A549 (cell line): Measurements from ENCODE around the gene CMPK1. TPM values are rescaled to one million over a fixed set of nuclear protein-coding genes. Genes with fewer than 3 reads are reported as not detected.

ENCODE experiments used
- ATAC-seq, 2 experiments: fragments of 200-7000 bp in 1 of 2; fragments of >200 bp in 1 of 2; cut with Nextera tagmentation in 1 of 2; cut with Tn5 transposase in 1 of 2; 3 replicates each; pipeline versions ENCODE4 v1.8.0 to v1.9.1; 2018 to 2020; ENCODE audit warnings: mild to moderate bottlenecking in 1 of 2, moderate library complexity in 1 of 2
- CTCF ChIA-PET: fragments of 300-600 bp; sonication (Branson Sonifier 250); formaldehyde crosslinking; extraction: SDS; loops from one replicate; lab custom pipeline; 2021; ENCODE audit warnings: antibody characterized with exemption, inconsistent platforms; lab: Yijun Ruan, JAX
- POLR2A ChIA-PET: fragments of 350-600 bp; formaldehyde crosslinking; extraction: SDS; loops from one replicate; lab custom pipeline; 2021; ENCODE audit warnings: antibody characterized with exemption, inconsistent platforms; lab: Yijun Ruan, JAX
- DNase-seq, 2 experiments: peaks; one replicate each; pipeline versions ENCODE4 v3.0.0 to v3.0.0-alpha.2; 2011 to 2016; ENCODE audit warnings: low read depth in 1 of 2, low spot score in 1 of 2
- FAIRE-seq: peaks from 2 replicates; lab custom pipeline; 2011; peaks lifted over from hg19 to GRCh38; lab: Jason Lieb, UNC
- H3K27ac ChIP-seq, 2 experiments: fragments of >200 bp; sonication (Bioruptor Twin); formaldehyde crosslinking; 3 replicates each; pipeline ENCODE4 v1.5.1; 2016 to 2017
- H3K4me1 ChIP-seq: fragments of >200 bp; sonication (Bioruptor Twin); formaldehyde crosslinking; 3 replicates; pipeline ENCODE4 v1.6.1; 2016
- H3K4me2 ChIP-seq: fragments of >200 bp; sonication (Bioruptor Twin); formaldehyde crosslinking; 3 replicates; pipeline ENCODE4 v1.6.1; 2016
- H3K4me3 ChIP-seq: fragments of >200 bp; sonication (Bioruptor Twin); formaldehyde crosslinking; 3 replicates; pipeline ENCODE4 v1.5.1; 2016
- H3K9me3 ChIP-seq: fragments of >200 bp; sonication (Bioruptor Twin); formaldehyde crosslinking; 3 replicates; pipeline ENCODE4 v1.6.1; 2016
- ATOH8 ChIP-seq: fragments of 250-450 bp; sonication (Bioruptor Pico); IDR thresholded peaks from 2 replicates; pipeline ENCODE4 v1.5.0; 2020; ENCODE audit warnings: low read depth, mild to moderate bottlenecking, moderate library complexity
- BCL3 ChIP-seq: fragments of >200 bp; sonication (Bioruptor Twin); formaldehyde crosslinking; IDR thresholded peaks from 3 replicates; pipeline ENCODE4 v1.6.1; 2016
- CBX8 ChIP-seq: fragments of 200-600 bp; sonication (generic); IDR thresholded peaks from 2 replicates; pipeline ENCODE4 v1.6.1; 2016
- CTCF ChIP-seq: fragments of >200 bp; sonication (Bioruptor Twin); formaldehyde crosslinking; IDR thresholded peaks from 3 replicates; pipeline ENCODE4 v1.5.1; 2016
- EHMT2 ChIP-seq: fragments of 200-600 bp; sonication (generic); IDR thresholded peaks from 2 replicates; pipeline ENCODE4 v1.6.1; 2016; ENCODE audit warnings: antibody characterized with exemption, low read depth, mild to moderate bottlenecking, moderate library complexity
- EP300 ChIP-seq, 2 experiments: fragments of >200 bp; sonication (Bioruptor Twin); formaldehyde crosslinking; IDR thresholded peaks; 2 replicates in 1 of 2; 3 replicates in 1 of 2; pipeline ENCODE4 v1.6.1; 2016 to 2017
- FOXS1 ChIP-seq: fragments of 250-450 bp; sonication (Bioruptor Pico); IDR thresholded peaks from 2 replicates; pipeline ENCODE4 v1.5.0; 2020; ENCODE audit warnings: mild to moderate bottlenecking, moderate library complexity
- GATA3 ChIP-seq: IDR thresholded peaks from 2 replicates; pipeline ENCODE4 v1.6.1; 2012; ENCODE audit warnings: borderline replicate concordance
- HMGXB4 ChIP-seq: fragments of 250-450 bp; sonication (Bioruptor Pico); IDR thresholded peaks from 2 replicates; pipeline ENCODE4 v1.5.0; 2021; ENCODE audit warnings: mild to moderate bottlenecking, moderate library complexity, borderline replicate concordance
- HOXA7 ChIP-seq: fragments of 250-450 bp; sonication (Bioruptor Pico); IDR thresholded peaks from 2 replicates; pipeline ENCODE4 v1.5.0; 2020; ENCODE audit warnings: mild to moderate bottlenecking, moderate library complexity
- HOXB5 ChIP-seq: fragments of 250-450 bp; sonication (Bioruptor Pico); IDR thresholded peaks from 2 replicates; pipeline ENCODE4 v1.5.0; 2020; ENCODE audit warnings: mild to moderate bottlenecking, moderate library complexity
- JUNB ChIP-seq: fragments of >200 bp; sonication (Bioruptor Twin); formaldehyde crosslinking; IDR thresholded peaks from 2 replicates; pipeline ENCODE4 v1.6.1; 2016
- KDM1A ChIP-seq: fragments of 200-600 bp; sonication (generic); IDR thresholded peaks from 2 replicates; pipeline ENCODE4 v1.6.1; 2016; ENCODE audit warnings: low read depth, mild to moderate bottlenecking
- KDM5A ChIP-seq: fragments of 200-600 bp; sonication (generic); IDR thresholded peaks from 2 replicates; pipeline ENCODE4 v1.6.1; 2016; ENCODE audit warnings: antibody characterized with exemption, mild to moderate bottlenecking
- MAFK ChIP-seq: fragments of 450-650 bp; IDR thresholded peaks from 2 replicates; pipeline ENCODE4 v1.6.1; 2014; ENCODE audit not compliant: partially characterized antibody
- MAX ChIP-seq: IDR thresholded peaks from 2 replicates; pipeline ENCODE4 v1.6.1; 2012
- MYC ChIP-seq: IDR thresholded peaks from 2 replicates; pipeline ENCODE4 v1.6.1; 2012; ENCODE audit warnings: mild to moderate bottlenecking, inconsistent platforms, low read length, improper control_type of control experiment, borderline replicate concordance
- NPAS2 ChIP-seq: fragments of 250-450 bp; sonication (Bioruptor Pico); IDR thresholded peaks from 2 replicates; pipeline ENCODE4 v1.8.0; 2022; ENCODE audit warnings: mild to moderate bottlenecking, moderate library complexity, borderline replicate concordance
- NR3C1 ChIP-seq: fragments of >200 bp; sonication (Bioruptor Twin); formaldehyde crosslinking; IDR thresholded peaks from 3 replicates; pipeline ENCODE4 v1.6.1; 2017
- PBX3 ChIP-seq: IDR thresholded peaks from 2 replicates; pipeline ENCODE4 v1.6.1; 2012
- POLR2A ChIP-seq: IDR thresholded peaks from 2 replicates; pipeline ENCODE4 v1.6.1; 2012; ENCODE audit warnings: mild to moderate bottlenecking, low read length
- POLR2AphosphoS2 ChIP-seq: conservative IDR thresholded peaks from 2 replicates; pipeline ENCODE4 v1.6.1; 2012; ENCODE audit warnings: low read length, improper control_type of control experiment, inconsistent platforms
- RFX5 ChIP-seq: fragments of 450-650 bp; IDR thresholded peaks from 2 replicates; pipeline ENCODE4 v1.7.1; 2014; ENCODE audit warnings: antibody characterized with exemption, mild to moderate bottlenecking, moderate library complexity
- RNF2 ChIP-seq: fragments of 200-600 bp; sonication (generic); IDR thresholded peaks from 2 replicates; pipeline ENCODE4 v1.6.1; 2016; ENCODE audit warnings: low read depth, mild to moderate bottlenecking, antibody characterized with exemption, moderate library complexity, borderline replicate concordance
- SMC3 ChIP-seq: fragments of >200 bp; sonication (Bioruptor Twin); formaldehyde crosslinking; IDR thresholded peaks from 3 replicates; pipeline ENCODE4 v1.6.1; 2018; ENCODE audit warnings: inconsistent platforms
- TFCP2L1 ChIP-seq: fragments of 250-450 bp; sonication (Bioruptor Pico); IDR thresholded peaks from 2 replicates; pipeline ENCODE4 v1.5.0; 2021; ENCODE audit warnings: mild to moderate bottlenecking
- ZFP36 ChIP-seq: fragments of 450-650 bp; IDR thresholded peaks from 2 replicates; pipeline ENCODE4 v1.6.1; 2014; ENCODE audit warnings: borderline replicate concordance; ENCODE audit not compliant: partially characterized antibody
- ZSCAN20 ChIP-seq: fragments of 250-450 bp; sonication (Bioruptor Pico); IDR thresholded peaks from 2 replicates; pipeline ENCODE4 v1.8.0; 2022; ENCODE audit warnings: mild to moderate bottlenecking, moderate library complexity
- WGBS: methylation state at CpG from one replicate; pipeline ENCODE4 v1.1.6; 2017; ENCODE audit errors: missing lambda C conversion rate; 5-methylcytosine and 5-hydroxymethylcytosine counted together
- polyA plus RNA-seq, 4 experiments: library from polyadenylated mRNA; depleted of rRNA in 3 of 4; stranded (reverse); fragments of >200 nt; fragmentation: RNase III in 1 of 4; extraction: RNeasy Plus Mini Kit Qiagen cat#74134 plus additional on column Dnase treatment in 1 of 4; gene quantifications; 2 replicates in 3 of 4; 3 replicates in 1 of 4; pipeline ENCODE4 v1.2.3, GENCODE V29; 2011 to 2017

Gene CMPK1
- polyA plus RNA-seq, 2 of the 4 experiments (the other 2 are of a cell fraction): 89.3 to 103 TPM

- TF ChIP-seq CTCF (peak; percentile 35), JUNB (no peak), ZSCAN20 (no peak), BCL3 (no peak), SMC3 (no peak), NR3C1 (no peak), KDM5A (no peak)
These were observed 553 bp downstream of the CMPK1 start (continued) for GRCh38 chr1:47333922-47334764.

- POLR2A ChIA-PET: interaction anchor here (1.4 to 2.3 kb wide), 2 partner anchors 21 to 103 kb away, joined by 4 to 27 read pairs; partner anchors contain the start of genes FOXD2 and STIL
- no peak for DNase-seq
- CTCF ChIA-PET: interaction anchor here (0.6 to 0.9 kb wide), 2 partner anchors 11 to 156 kb away, joined by 3 read pairs; no protein-coding TSS in a partner anchor
- no peaks in the 10 kb centered on the region for H3K9me3 ChIP-seq
- H3K4me2 ChIP-seq: peak overlapping the region; percentile 89
- TF ChIP-seq FOXS1 (CRISPR knock-in tag): no peak
- no peak for TF ChIP-seq EHMT2
- TF ChIP-seq MAFK: no peak
- no peak for TF ChIP-seq KDM1A
- no peak for TF ChIP-seq HOXA7 (CRISPR knock-in tag)
- TF ChIP-seq RFX5: no peak
- TF ChIP-seq HOXB5 (CRISPR knock-in tag): no peak
- TF ChIP-seq POLR2A: no peak
- TF ChIP-seq HMGXB4 (CRISPR knock-in tag): no peak
- no peak for TF ChIP-seq EP300 (IDR thresholded peaks at IDR 0.05)
- TF ChIP-seq ZSCAN20: no peak
- no peak for TF ChIP-seq RNF2
- TF ChIP-seq, all 56 proteins: peak for 0
- H3K4me3 ChIP-seq: peak overlapping the region; percentile 79
- 49% methylated on average over 9 of the region's 9 CpGs for WGBS
- peak overlapping the region; percentile 90 to 99 for H3K27ac ChIP-seq
- no peak for ATAC-seq
- no peak for FAIRE-seq
- peaks cover 28% of the 10 kb centered on the region for H3K4me1 ChIP-seq
These were observed 1.3 kb downstream of the CMPK1 start for GRCh38 chr1:47334765-47335435.

GRCh38 chr1:47337350-47337749 is 3.8 kb downstream of the CMPK1 start:
- Histone ChIP-seq H3K27ac (no peak overlapping the region), H3K9me3 (no peaks in the 10 kb centered on the region), H3K4me2 (no peak overlapping the region), H3K4me1 (peaks cover 26% of the 10 kb centered on the region), H3K4me3 (no peak overlapping the region)
- DNase-seq (no peak), ATAC-seq (no peak), FAIRE-seq (no peak)
- 96% methylated on average over 5 of the region's 6 CpGs for WGBS
- ChIA-PET CTCF (no interaction called here), POLR2A (no interaction called here)
- TF ChIP-seq POLR2AphosphoS2 (no peak), GATA3 (no peak), HOXA7 (CRISPR knock-in tag) (no peak), ZFP36 (no peak), MYC (no peak), FOXS1 (CRISPR knock-in tag) (no peak), JUNB (no peak), TFCP2L1 (no peak), HOXB5 (CRISPR knock-in tag) (no peak), NPAS2 (CRISPR knock-in tag) (no peak), RNF2 (no peak), CBX8 (no peak), MAX (no peak), ATOH8 (CRISPR knock-in tag) (no peak), PBX3 (no peak), NR3C1 (no peak)
